GM19035 (cell line): ENCODE results near the gene ZNF730.
"Not testable (repeated sequence)": the region's sequence is repeated elsewhere in the genome, so short reads cannot be mapped to it uniquely, and the experiment has no call there.

Source experiments
- ATAC-seq: cut with Tn5 transposase; IDR thresholded peaks from one replicate; pipeline ENCODE4 v1.9.1; 2021; ENCODE audit not compliant: unreplicated experiment

ZNF730 gene

GRCh38 chr19:23116802-23117571 lies at the start of gene ZNF730:
Gene ZNF730, plus strand, starts transcription at chr19:23117025. Its CDS starts 149 bp downstream, at chr19:23117174.
- no peak for ATAC-seq

DNA sequence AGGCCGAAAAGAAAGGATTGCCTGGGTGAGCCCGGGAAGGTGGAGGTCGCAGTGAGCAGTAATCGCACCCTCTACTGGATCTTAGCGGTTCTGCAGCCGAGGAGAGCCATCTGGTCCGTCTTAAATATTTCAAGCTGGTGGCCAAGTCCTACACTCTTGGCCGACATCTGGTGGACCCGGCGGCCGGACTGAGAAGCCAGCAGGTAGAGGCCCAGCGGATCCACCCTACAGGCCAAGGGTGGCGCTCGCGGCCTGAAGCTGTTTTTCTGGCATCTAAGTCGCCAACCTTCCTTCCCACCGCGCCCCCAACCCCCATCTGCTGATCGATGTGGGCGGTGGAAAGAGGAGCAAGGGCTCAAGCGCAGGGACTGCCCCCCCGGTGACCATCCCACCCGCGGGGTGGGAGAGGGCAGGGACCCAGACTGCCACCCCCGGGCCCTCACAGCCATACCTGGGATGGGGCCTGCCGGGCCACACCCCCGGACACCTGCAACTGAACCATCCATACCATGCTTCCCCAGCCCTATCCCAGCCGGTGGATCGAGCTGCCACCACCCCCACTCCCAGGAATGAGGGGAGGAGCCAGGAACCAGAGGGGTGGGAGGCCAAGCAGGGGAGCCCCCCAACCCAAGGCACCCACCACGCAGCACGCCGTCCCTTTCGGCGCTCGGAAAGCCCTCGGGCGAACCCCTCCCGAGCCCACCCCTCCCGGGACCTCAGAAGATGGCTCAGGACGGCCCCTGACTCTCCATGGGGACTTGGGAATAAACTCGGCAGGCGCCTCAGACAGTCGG lies 46.3 kb upstream of the ZNF730 start:
- no peak for ATAC-seq

DNA sequence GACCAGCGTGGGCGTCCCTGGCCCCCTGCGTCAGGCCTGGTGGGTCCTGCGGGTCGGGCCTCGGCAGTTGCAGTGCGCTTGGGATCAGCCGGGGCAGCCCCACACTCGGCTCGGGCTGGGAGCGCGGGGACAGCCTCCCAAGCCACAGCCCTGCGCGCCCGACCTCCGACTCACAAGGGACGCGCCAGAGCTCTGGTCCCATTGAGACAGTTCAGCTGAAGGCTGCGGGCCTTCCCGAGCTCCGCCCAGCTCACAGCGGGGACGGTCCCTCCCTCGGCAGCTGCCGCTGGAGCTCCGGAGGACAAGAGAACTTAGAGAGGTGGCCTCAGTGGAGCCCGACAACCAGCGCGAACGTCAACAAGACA lies 45.7 kb upstream of the ZNF730 start:
- ATAC-seq, result no peak

GRCh38 chr19:23075031-23075733 lies 41.6 kb upstream of the ZNF730 start:
- ATAC-seq, result no peak

DNA sequence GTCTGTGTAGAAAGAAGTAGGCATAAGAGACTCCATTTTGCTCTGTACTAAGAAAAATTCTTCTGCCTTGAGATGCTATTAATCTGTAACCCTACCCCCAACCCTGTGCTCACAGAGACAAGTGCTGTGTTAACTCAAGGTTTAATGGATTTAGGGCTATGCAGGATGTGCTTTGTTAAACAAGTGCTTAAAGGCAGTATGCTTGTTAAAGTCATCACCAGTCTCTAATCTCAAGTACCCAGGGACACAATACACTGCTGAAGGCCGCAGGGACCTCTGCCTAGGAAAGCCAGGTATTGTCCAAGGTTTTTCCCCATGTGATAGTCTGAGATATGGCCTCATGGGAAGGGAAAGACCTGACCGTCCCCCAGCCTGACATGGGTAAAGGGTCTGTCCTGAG lies 39.0 kb upstream of the ZNF730 start:
- ATAC-seq, result not testable (repeated sequence)

DNA sequence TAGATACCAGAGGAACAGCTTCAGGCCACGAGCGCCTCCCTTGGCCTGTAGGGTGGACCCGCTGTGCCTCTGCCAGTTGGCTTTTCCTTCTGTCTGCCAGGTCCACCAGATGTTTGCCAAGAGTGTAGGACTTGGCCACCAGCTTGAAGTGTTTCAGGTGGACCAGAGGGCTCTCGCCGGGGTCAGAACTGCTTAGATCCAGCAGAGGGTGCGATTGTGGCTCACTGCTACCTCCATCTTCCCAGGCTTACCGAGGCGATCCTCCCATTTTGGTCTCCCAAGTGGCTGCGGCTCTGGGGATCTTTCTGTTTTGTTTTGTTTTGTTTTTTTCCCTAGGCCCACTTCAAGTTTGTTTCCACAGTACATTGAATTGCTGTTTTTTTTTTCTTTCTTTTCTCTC lies 23.0 kb upstream of the ZNF730 start:
- no peak for ATAC-seq

DNA sequence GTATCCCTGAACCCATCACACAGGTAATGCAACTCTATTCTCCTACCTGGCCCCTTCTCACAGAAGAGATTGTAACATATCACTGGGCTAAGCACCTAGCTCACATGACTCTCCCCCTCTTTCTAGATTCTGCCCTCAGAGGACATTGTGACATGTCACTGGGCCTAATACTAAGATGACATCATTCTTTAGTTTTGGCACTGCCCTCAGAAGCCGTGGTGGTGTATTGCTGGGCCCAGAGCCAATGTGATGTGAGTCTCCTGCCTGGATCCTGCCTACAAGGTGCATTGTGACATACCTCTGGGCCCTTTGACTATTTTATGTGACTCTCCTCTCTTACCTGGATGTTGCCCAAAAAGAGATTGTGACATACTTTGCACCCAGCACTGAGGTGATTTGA lies 21.4 kb upstream of the ZNF730 start:
- ATAC-seq, result no peak

GRCh38 chr19:23098286-23098685 lies 18.5 kb upstream of the ZNF730 start:
- ATAC-seq, result no peak

DNA sequence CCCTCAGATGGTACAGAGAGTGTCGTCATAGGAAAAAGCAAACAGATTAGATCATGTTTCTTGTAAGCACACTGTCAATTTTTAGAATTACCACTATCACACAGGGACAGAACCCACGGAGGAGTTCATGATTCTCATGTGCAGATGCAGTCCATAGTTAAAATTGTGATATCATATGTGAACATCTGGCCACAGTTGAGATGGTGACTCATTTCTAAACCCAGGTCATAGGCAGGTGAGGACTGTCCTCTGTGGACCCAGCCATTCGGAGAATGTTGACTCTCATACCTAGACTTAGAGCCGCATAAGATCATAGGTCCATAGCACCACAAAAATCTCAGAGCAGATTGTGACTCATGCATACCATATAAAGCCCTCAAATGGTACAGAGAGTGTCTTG lies 17.8 kb upstream of the ZNF730 start:
- no peak for ATAC-seq

DNA sequence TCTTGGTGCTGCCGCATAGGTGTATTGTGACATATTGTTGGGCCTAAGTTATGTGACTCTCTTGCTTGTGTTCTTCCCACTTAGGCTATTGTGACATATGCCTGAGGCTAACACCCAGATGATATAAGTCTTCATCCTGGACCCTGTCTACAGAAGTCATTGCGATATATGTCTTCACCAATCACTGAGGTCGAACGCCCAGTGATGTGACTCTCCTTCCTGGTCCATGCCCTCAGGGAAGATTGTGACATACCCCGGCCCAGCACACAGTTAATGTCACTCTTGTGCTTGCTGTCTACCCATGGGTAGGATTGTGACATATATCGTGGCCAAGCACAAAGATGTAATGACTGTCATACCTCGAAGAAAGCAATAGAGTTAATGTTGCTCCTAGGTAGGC lies 16.9 kb upstream of the ZNF730 start:
- ATAC-seq, result no peak

DNA sequence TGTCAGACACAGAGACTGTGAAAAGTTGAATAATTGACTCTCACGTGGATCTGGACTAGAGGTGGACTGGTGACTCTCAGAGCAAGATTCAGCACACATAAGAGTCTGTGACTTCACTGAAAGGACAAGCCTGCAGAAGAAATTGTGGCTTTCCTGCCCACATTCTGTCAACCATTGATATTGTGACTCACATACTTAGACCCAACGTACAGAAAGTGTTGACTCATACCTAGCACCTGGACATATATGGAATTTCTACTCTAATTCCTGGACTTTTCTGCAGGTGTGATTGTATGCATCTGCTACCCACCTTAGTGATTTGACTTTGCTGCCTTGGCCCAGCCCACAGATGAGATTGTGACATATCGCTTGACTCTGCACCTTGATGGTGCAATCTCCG lies 15.6 kb upstream of the ZNF730 start:
- no peak for ATAC-seq

- no peak for ATAC-seq
Measured at GRCh38 chr19:23118400-23118799, 1.6 kb downstream of the ZNF730 start.

DNA sequence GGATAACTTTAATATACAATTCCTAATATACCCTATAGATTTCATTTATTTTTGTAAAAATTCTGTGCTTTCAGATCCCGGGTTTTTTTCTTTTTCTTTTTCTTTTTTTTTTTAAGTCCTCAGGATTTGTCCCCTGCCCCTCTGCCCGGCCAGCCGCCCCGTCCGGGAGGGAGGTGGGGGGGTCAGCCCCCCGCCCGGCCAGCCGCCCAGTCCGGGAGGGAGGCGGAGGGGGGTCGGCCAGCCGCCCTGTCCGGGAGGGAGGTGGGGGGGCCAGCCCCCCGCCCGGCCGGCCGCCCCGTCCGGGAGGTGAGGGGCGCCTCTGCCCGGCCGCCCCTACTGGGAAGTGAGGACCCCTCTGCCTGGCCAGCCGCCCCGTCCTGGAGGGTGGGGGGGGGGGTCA lies 17.4 kb downstream of the ZNF730 start:
- ATAC-seq, result not testable (repeated sequence)

DNA sequence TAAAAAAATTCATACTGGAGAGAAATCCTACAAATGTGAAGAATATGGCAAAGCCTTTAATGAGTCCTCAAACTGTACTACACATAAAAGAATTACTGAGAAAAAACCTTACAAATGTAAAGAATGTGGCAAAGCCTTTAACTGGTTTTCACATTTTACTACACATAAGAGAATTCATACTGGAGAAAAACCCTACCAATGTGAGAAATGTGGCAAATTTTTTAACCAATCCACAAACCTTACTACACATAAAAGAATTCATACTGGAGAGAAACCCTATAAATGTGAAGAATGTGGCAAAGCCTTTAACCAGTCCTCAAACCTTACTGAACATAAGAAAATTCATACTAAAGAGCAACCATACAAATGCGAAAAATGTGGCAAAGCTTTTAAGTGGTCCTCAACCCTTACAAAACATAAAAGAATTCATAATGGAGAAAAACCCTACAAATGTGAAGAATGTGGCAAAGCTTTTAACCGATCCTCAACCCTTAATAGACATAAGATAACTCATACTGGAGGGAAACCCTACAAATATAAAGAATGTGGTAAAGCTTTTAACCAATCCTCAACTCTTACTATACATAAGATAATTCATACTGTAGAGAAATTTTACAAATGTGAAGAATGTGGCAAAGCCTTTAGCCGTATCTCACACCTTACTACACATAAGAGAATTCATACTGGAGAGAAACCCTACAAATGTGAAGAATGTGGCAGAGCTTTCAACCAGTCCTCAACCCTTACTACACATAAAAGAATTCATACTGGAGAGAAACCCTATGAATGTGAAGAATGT lies 29.0 kb downstream of the ZNF730 start:
- ATAC-seq, result no peak

DNA sequence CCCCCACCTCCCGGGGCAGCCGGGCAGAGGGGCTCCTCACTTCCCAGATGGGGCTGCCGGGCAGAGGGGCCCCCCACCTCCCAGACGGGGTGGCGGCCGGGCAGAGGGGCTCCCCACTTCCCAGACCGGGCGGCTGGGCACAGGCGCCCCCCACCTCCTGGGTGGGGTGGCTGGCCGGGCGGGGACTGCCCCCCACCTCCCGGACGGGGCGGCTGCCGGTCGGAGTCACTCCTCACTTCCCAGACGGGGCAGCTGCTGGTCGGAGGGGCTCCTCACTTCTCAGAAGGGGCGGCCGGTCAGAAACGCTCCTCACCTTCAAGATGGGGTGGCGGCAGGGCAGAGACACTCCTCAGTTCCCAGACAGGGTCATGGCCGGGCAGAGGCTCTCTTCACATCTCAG lies 43.9 kb downstream of the ZNF730 start:
- no peak for ATAC-seq

DNA sequence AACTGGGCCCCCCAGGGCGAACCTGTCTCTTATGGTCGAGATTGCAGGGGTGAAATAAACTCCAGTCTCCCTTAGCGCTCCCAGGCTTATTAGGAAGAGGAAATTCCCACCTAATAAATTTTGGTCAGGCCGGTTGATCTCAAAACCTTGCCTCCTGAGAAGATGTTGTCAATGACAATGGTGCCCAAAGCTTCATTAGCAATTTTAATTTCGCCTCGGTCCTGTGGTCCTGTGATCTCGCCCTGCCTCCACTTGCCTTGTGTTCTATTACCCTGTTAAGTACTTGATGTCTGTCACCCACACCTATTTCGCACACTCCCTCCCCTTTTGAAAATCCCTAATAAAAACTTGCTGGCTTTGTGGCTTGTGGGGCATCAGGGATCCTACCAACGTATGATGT lies 51.5 kb downstream of the ZNF730 start:
- not testable (repeated sequence) for ATAC-seq

GRCh38 chr19:23183251-23183650 lies 66.4 kb downstream of the ZNF730 start:
- no peak for ATAC-seq

GRCh38 chr19:23190341-23190740 lies 73.5 kb downstream of the ZNF730 start:
- no peak for ATAC-seq
